ENCODE results near the gene LIX1L. TPM values are rescaled to one million over a fixed set of nuclear protein-coding genes. Genes with fewer than 3 reads are reported as not detected.

LIX1L gene
- total RNA-seq, 1 donor from 2014 or later = 57.6 TPM

- ATAC-seq = no peak
- intact Hi-C loops (cut with DNase I) = no loop called here
- DNase-seq (ENCODE audit: low spot score) = no peak
Observed at GRCh38 chr1:145986551-145986950, 28.7 kb upstream of the LIX1L start.

GRCh38 chr1:145985502-145986439 lies 28.0 kb upstream of the LIX1L start:
- intact Hi-C loops (cut with DNase I) = no loop called here
- no peak for DNase-seq (ENCODE audit: low spot score)
- ATAC-seq = peak; percentile 63

- DNase-seq (ENCODE audit: low spot score) = no peak
- ATAC-seq = peak; percentile 0
- intact Hi-C loops (cut with DNase I) = no loop called here
Observed at GRCh38 chr1:145985129-145985501, 27.3 kb upstream of the LIX1L start.

GRCh38 chr1:145983960-145984830 lies 26.4 kb upstream of the LIX1L start:
- intact Hi-C loops (cut with DNase I) = no loop called here
- ATAC-seq (no peak), DNase-seq (ENCODE audit: low spot score) (no peak)

- DNase-seq (ENCODE audit: low spot score) (peak; percentile 50), ATAC-seq (no peak)
- intact Hi-C loops (cut with DNase I) = no loop called here
Observed at GRCh38 chr1:145983206-145983675, 25.4 kb upstream of the LIX1L start.

GRCh38 chr1:145982010-145982723 lies 24.4 kb upstream of the LIX1L start:
- intact Hi-C loops (cut with DNase I) = no loop called here
- ATAC-seq = no peak
- peak; percentile 34 for DNase-seq (ENCODE audit: low spot score)

- ATAC-seq = no peak
- DNase-seq (ENCODE audit: low spot score) = no peak
- intact Hi-C loops (cut with DNase I) = no loop called here
Observed at GRCh38 chr1:145980457-145980994, 22.7 kb upstream of the LIX1L start.

GRCh38 chr1:145979746-145980456 lies 22.1 kb upstream of the LIX1L start:
- ATAC-seq (peak; percentile 43), DNase-seq (ENCODE audit: low spot score) (no peak)
- intact Hi-C loops (cut with DNase I) = no loop called here

GRCh38 chr1:145978854-145979745 lies 21.3 kb upstream of the LIX1L start:
- DNase-seq (ENCODE audit: low spot score) = peak; percentile 94
- intact Hi-C loops (cut with DNase I) = no loop called here

GRCh38 chr1:145978471-145978853 lies 20.6 kb upstream of the LIX1L start:
- intact Hi-C loops (cut with DNase I) = no loop called here
- ATAC-seq (no peak), DNase-seq (ENCODE audit: low spot score) (no peak)

More at GRCh38 chr1:145978854-145979745, 21.3 kb upstream of the LIX1L start:
- ATAC-seq = peak; percentile 97

GRCh38 chr1:145977486-145978470 lies 20.0 kb upstream of the LIX1L start:
- DNase-seq (ENCODE audit: low spot score) (peak; percentile 88), ATAC-seq (peak; percentile 58)
- intact Hi-C loops (cut with DNase I) = loop anchor here (2.0 kb wide), 1 partner anchor 35 kb away; no protein-coding TSS in a partner anchor

- intact Hi-C loops (cut with DNase I) = loop anchor here (2.0 kb wide), 1 partner anchor 36 kb away; no protein-coding TSS in a partner anchor
- DNase-seq (ENCODE audit: low spot score) (no peak), ATAC-seq (no peak)
Observed at GRCh38 chr1:145977016-145977415, 19.2 kb upstream of the LIX1L start.

- intact Hi-C loops (cut with DNase I) = no loop called here
- ATAC-seq = no peak
- DNase-seq (ENCODE audit: low spot score) = peak; percentile 48
Observed at GRCh38 chr1:145975216-145975615, 17.4 kb upstream of the LIX1L start.

GRCh38 chr1:145974721-145975120 lies 16.9 kb upstream of the LIX1L start:
- intact Hi-C loops (cut with DNase I) = no loop called here
- DNase-seq (ENCODE audit: low spot score) = peak; percentile 49
- no peak for ATAC-seq

GRCh38 chr1:145972580-145972979 lies 14.8 kb upstream of the LIX1L start:
- intact Hi-C loops (cut with DNase I) = no loop called here
- peak; percentile 25 for DNase-seq (ENCODE audit: low spot score)
- no peak for ATAC-seq

GRCh38 chr1:145967288-145967687 lies 9.5 kb upstream of the LIX1L start:
- no peak for ATAC-seq
- intact Hi-C loops (cut with DNase I) = no loop called here
- DNase-seq (ENCODE audit: low spot score) = no peak

Data from sciatic nerve (tissue), 2 donors.